ENCODE measurements around the gene PPP1R9A.

The PPP1R9A gene

GRCh38 chr7:95265634-95266033 lies 358.2 kb downstream of the PPP1R9A start:
- H3K4me3 Mint-ChIP-seq = no peak overlapping the region
- H3K27ac Mint-ChIP-seq = no peak overlapping the region
- H3K4me1 Mint-ChIP-seq (ENCODE audit: low read depth) = no peaks in the 10 kb centered on the region
- no peaks in the 10 kb centered on the region for H3K27me3 Mint-ChIP-seq
- no peak for DNase-seq
- H3K36me3 Mint-ChIP-seq (ENCODE audit: low read depth) = no peaks in the 10 kb centered on the region
- H3K9me3 Mint-ChIP-seq = no peaks in the 10 kb centered on the region

- no peak overlapping the region for H3K27ac Mint-ChIP-seq
- no peaks in the 10 kb centered on the region for H3K36me3 Mint-ChIP-seq (ENCODE audit: low read depth)
- H3K4me3 Mint-ChIP-seq = no peak overlapping the region
- no peaks in the 10 kb centered on the region for H3K9me3 Mint-ChIP-seq
- H3K4me1 Mint-ChIP-seq (ENCODE audit: low read depth) = no peaks in the 10 kb centered on the region
- no peaks in the 10 kb centered on the region for H3K27me3 Mint-ChIP-seq
- DNase-seq = no peak
Measured at GRCh38 chr7:95267754-95268153, 360.4 kb downstream of the PPP1R9A start.

- Mint-ChIP-seq H3K4me3 (no peak overlapping the region), H3K36me3 (ENCODE audit: low read depth) (no peaks in the 10 kb centered on the region), H3K9me3 (no peaks in the 10 kb centered on the region), H3K27ac (no peak overlapping the region), H3K27me3 (peaks cover 3% of the 10 kb centered on the region), H3K4me1 (ENCODE audit: low read depth) (no peaks in the 10 kb centered on the region)
- DNase-seq = no peak
Measured at GRCh38 chr7:95269640-95270039, 362.2 kb downstream of the PPP1R9A start.

- no peak for DNase-seq
- Mint-ChIP-seq H3K36me3 (ENCODE audit: low read depth) (no peaks in the 10 kb centered on the region), H3K9me3 (no peaks in the 10 kb centered on the region), H3K27me3 (peaks cover 8% of the 10 kb centered on the region), H3K4me1 (ENCODE audit: low read depth) (no peaks in the 10 kb centered on the region), H3K4me3 (no peak overlapping the region), H3K27ac (no peak overlapping the region)
Measured at GRCh38 chr7:95276114-95276513, 368.7 kb downstream of the PPP1R9A start.

GRCh38 chr7:95279417-95279816 lies 372.0 kb downstream of the PPP1R9A start:
- Mint-ChIP-seq H3K27ac (no peak overlapping the region), H3K4me3 (no peak overlapping the region), H3K9me3 (no peaks in the 10 kb centered on the region), H3K4me1 (ENCODE audit: low read depth) (no peaks in the 10 kb centered on the region), H3K36me3 (ENCODE audit: low read depth) (no peaks in the 10 kb centered on the region), H3K27me3 (peaks cover 7% of the 10 kb centered on the region)
- no peak for DNase-seq

- Mint-ChIP-seq H3K27me3 (peaks cover 7% of the 10 kb centered on the region), H3K27ac (no peak overlapping the region), H3K36me3 (ENCODE audit: low read depth) (no peaks in the 10 kb centered on the region), H3K4me1 (ENCODE audit: low read depth) (no peaks in the 10 kb centered on the region), H3K9me3 (no peaks in the 10 kb centered on the region), H3K4me3 (no peak overlapping the region)
- no peak for DNase-seq
Measured at GRCh38 chr7:95286096-95286495, 378.7 kb downstream of the PPP1R9A start.

- Mint-ChIP-seq H3K27me3 (peaks cover 7% of the 10 kb centered on the region), H3K4me3 (no peak overlapping the region), H3K9me3 (no peaks in the 10 kb centered on the region), H3K27ac (no peak overlapping the region), H3K4me1 (ENCODE audit: low read depth) (no peaks in the 10 kb centered on the region), H3K36me3 (ENCODE audit: low read depth) (no peaks in the 10 kb centered on the region)
- DNase-seq = no peak
Measured at GRCh38 chr7:95290166-95290830, 382.9 kb downstream of the PPP1R9A start.

GRCh38 chr7:95295397-95295796 lies 388.0 kb downstream of the PPP1R9A start:
- H3K9me3 Mint-ChIP-seq = no peaks in the 10 kb centered on the region
- H3K36me3 Mint-ChIP-seq (ENCODE audit: low read depth) = no peaks in the 10 kb centered on the region
- H3K4me3 Mint-ChIP-seq = no peak overlapping the region
- peaks cover 12% of the 10 kb centered on the region for H3K27me3 Mint-ChIP-seq
- DNase-seq = no peak
- no peak overlapping the region for H3K27ac Mint-ChIP-seq
- H3K4me1 Mint-ChIP-seq (ENCODE audit: low read depth) = no peaks in the 10 kb centered on the region

- Mint-ChIP-seq H3K27me3 (peaks cover 16% of the 10 kb centered on the region), H3K4me1 (ENCODE audit: low read depth) (no peaks in the 10 kb centered on the region), H3K27ac (no peak overlapping the region), H3K9me3 (no peaks in the 10 kb centered on the region), H3K4me3 (no peak overlapping the region), H3K36me3 (ENCODE audit: low read depth) (no peaks in the 10 kb centered on the region)
- no peak for DNase-seq
Measured at GRCh38 chr7:95296456-95296855, 389.1 kb downstream of the PPP1R9A start.

GRCh38 chr7:95297041-95297440 lies 389.6 kb downstream of the PPP1R9A start:
- Mint-ChIP-seq H3K4me3 (no peak overlapping the region), H3K9me3 (no peaks in the 10 kb centered on the region), H3K36me3 (ENCODE audit: low read depth) (no peaks in the 10 kb centered on the region), H3K4me1 (ENCODE audit: low read depth) (no peaks in the 10 kb centered on the region), H3K27ac (no peak overlapping the region), H3K27me3 (peaks cover 16% of the 10 kb centered on the region)
- no peak for DNase-seq

GRCh38 chr7:95298091-95298490 lies 390.7 kb downstream of the PPP1R9A start:
- H3K27me3 Mint-ChIP-seq = peaks cover 16% of the 10 kb centered on the region
- H3K36me3 Mint-ChIP-seq (ENCODE audit: low read depth) = no peaks in the 10 kb centered on the region
- no peaks in the 10 kb centered on the region for H3K9me3 Mint-ChIP-seq
- no peak for DNase-seq
- no peak overlapping the region for H3K4me3 Mint-ChIP-seq
- no peak overlapping the region for H3K27ac Mint-ChIP-seq
- H3K4me1 Mint-ChIP-seq (ENCODE audit: low read depth) = no peaks in the 10 kb centered on the region

- H3K27ac Mint-ChIP-seq = no peak overlapping the region
- DNase-seq = no peak
- H3K9me3 Mint-ChIP-seq = no peaks in the 10 kb centered on the region
- H3K27me3 Mint-ChIP-seq = peaks cover 15% of the 10 kb centered on the region
- no peak overlapping the region for H3K4me3 Mint-ChIP-seq
- no peaks in the 10 kb centered on the region for H3K4me1 Mint-ChIP-seq (ENCODE audit: low read depth)
- H3K36me3 Mint-ChIP-seq (ENCODE audit: low read depth) = no peaks in the 10 kb centered on the region
Measured at GRCh38 chr7:95303013-95303905, 395.9 kb downstream of the PPP1R9A start.

- no peaks in the 10 kb centered on the region for H3K4me1 Mint-ChIP-seq (ENCODE audit: low read depth)
- no peak overlapping the region for H3K4me3 Mint-ChIP-seq
- no peaks in the 10 kb centered on the region for H3K36me3 Mint-ChIP-seq (ENCODE audit: low read depth)
- no peak overlapping the region for H3K27ac Mint-ChIP-seq
- peaks cover 8% of the 10 kb centered on the region for H3K27me3 Mint-ChIP-seq
- H3K9me3 Mint-ChIP-seq = no peaks in the 10 kb centered on the region
- DNase-seq = no peak
Measured at GRCh38 chr7:95304990-95305389, 397.6 kb downstream of the PPP1R9A start.

- H3K4me1 Mint-ChIP-seq (ENCODE audit: low read depth) = no peaks in the 10 kb centered on the region
- no peaks in the 10 kb centered on the region for H3K9me3 Mint-ChIP-seq
- H3K36me3 Mint-ChIP-seq (ENCODE audit: low read depth) = no peaks in the 10 kb centered on the region
- no peak for DNase-seq
- H3K4me3 Mint-ChIP-seq = no peak overlapping the region
- H3K27ac Mint-ChIP-seq = no peak overlapping the region
- H3K27me3 Mint-ChIP-seq = peaks cover 14% of the 10 kb centered on the region
Measured at GRCh38 chr7:95309951-95310350, 402.6 kb downstream of the PPP1R9A start.

GRCh38 chr7:95311389-95311788 lies 404.0 kb downstream of the PPP1R9A start:
- no peak overlapping the region for H3K4me3 Mint-ChIP-seq
- no peaks in the 10 kb centered on the region for H3K36me3 Mint-ChIP-seq (ENCODE audit: low read depth)
- H3K27me3 Mint-ChIP-seq = peaks cover 14% of the 10 kb centered on the region
- H3K4me1 Mint-ChIP-seq (ENCODE audit: low read depth) = no peaks in the 10 kb centered on the region
- no peak for DNase-seq
- no peak overlapping the region for H3K27ac Mint-ChIP-seq
- H3K9me3 Mint-ChIP-seq = no peaks in the 10 kb centered on the region

All from activated T-cell treated with anti-CD3 and anti-CD28 coated beads, Interleukin-2, amount 50 U/mL, for 24 hours (primary cell).